DND-41 (cell line): Measurements from ENCODE around the gene EMC8.

Experiments
- EZH2 ChIP-seq: IDR thresholded peaks from 3 replicates; pipeline ENCODE4 v1.6.1; 2012; ENCODE audit warnings: borderline replicate concordance, low read depth, mild to moderate bottlenecking, moderate library complexity, low read length, inconsistent platforms; ENCODE audit not compliant: severe bottlenecking
- TF ChIP-seq, protein P1 (sequence below): IDR thresholded peaks from 2 replicates; pipeline ENCODE4 v1.5.1; 2012; ENCODE audit warnings: borderline replicate concordance, low read length, moderate library complexity, mild to moderate bottlenecking; ENCODE audit not compliant: poor library complexity, severe bottlenecking; ENCODE audit errors: extremely low read depth

GRCh38 chr16:85796152-85796551 lies 3.2 kb downstream of the EMC8 start:
- TF ChIP-seq, protein P1, sequence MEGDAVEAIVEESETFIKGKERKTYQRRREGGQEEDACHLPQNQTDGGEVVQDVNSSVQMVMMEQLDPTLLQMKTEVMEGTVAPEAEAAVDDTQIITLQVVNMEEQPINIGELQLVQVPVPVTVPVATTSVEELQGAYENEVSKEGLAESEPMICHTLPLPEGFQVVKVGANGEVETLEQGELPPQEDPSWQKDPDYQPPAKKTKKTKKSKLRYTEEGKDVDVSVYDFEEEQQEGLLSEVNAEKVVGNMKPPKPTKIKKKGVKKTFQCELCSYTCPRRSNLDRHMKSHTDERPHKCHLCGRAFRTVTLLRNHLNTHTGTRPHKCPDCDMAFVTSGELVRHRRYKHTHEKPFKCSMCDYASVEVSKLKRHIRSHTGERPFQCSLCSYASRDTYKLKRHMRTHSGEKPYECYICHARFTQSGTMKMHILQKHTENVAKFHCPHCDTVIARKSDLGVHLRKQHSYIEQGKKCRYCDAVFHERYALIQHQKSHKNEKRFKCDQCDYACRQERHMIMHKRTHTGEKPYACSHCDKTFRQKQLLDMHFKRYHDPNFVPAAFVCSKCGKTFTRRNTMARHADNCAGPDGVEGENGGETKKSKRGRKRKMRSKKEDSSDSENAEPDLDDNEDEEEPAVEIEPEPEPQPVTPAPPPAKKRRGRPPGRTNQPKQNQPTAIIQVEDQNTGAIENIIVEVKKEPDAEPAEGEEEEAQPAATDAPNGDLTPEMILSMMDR, result no peak
- no peak for TF ChIP-seq EZH2
